Activated CD8-positive, alpha-beta memory T cell treated with anti-CD3 and anti-CD28 coated beads for 36 hours (primary cell): ENCODE data around the gene BICD2. TPM values are rescaled to one million over a fixed set of nuclear protein-coding genes. Genes with fewer than 3 reads are reported as not detected.
"Not testable (repeated sequence)": the region's sequence is repeated elsewhere in the genome, so short reads cannot be mapped to it uniquely, and the experiment has no call there.

Experiments
- CTCF ChIA-PET: fragments of 350-600 bp; sonication (Branson Sonifier 250); formaldehyde crosslinking; loops from one replicate; lab custom pipeline; 2021; ENCODE audit warnings: antibody characterized with exemption; lab: Charles Lee
- POLR2A ChIA-PET: fragments of 350-600 bp; sonication (Branson Sonifier 250); formaldehyde crosslinking; loops from one replicate; lab custom pipeline; 2021; ENCODE audit warnings: antibody characterized with exemption; lab: Charles Lee
- total RNA-seq, 2 experiments: library from RNA; stranded (reverse); gene quantifications; one replicate each; pipeline ENCODE4 v1.2.3, GENCODE V29; 2021

BICD2 gene
- total RNA-seq, result 10 to 100 TPM; 25.4 to 25.7 TPM

GRCh38 chr9:92764381-92764987 is at the start of gene BICD2:
Gene BICD2, minus strand, starts transcription at chr9:92764833. Its CDS starts 89 bp downstream, at chr9:92764744.
- CTCF ChIA-PET, result interaction anchor here (0.7 to 1.6 kb wide), 6 partner anchors 27 to 208 kb away, joined by 3 to 5 read pairs (median 3); no protein-coding TSS in a partner anchor
- POLR2A ChIA-PET, result interaction anchor here (1.1 to 1.4 kb wide), 2 partner anchors 94 to 100 kb away, joined by 3 to 5 read pairs; partner anchors contain the start of gene IPPK

GRCh38 chr9:92809629-92810326 is 45.1 kb upstream of the BICD2 start:
- POLR2A ChIA-PET, result not testable (repeated sequence)
- CTCF ChIA-PET, result interaction anchor here (1.0 to 1.1 kb wide), 2 partner anchors 287 to 671 kb away, joined by 3 read pairs; no protein-coding TSS in a partner anchor

GRCh38 chr9:92808726-92809451 is 44.3 kb upstream of the BICD2 start:
- ChIA-PET CTCF (interaction anchor here (1.0 to 1.1 kb wide), 2 partner anchors 288 to 671 kb away, joined by 3 read pairs; no protein-coding TSS in a partner anchor), POLR2A (no interaction called here)

- POLR2A ChIA-PET, result no interaction called here
- CTCF ChIA-PET, result no interaction called here
Observed at GRCh38 chr9:92807757-92808725, 43.4 kb upstream of the BICD2 start.

- POLR2A ChIA-PET, result no interaction called here
- CTCF ChIA-PET, result no interaction called here
Observed at GRCh38 chr9:92807031-92807756, 42.6 kb upstream of the BICD2 start.

GRCh38 chr9:92804727-92805126 is 40.1 kb upstream of the BICD2 start:
- CTCF ChIA-PET, result no interaction called here

GRCh38 chr9:92798358-92798757 is 33.7 kb upstream of the BICD2 start:
- ChIA-PET CTCF (interaction anchor here (1.0 kb wide), 1 partner anchor 82 kb away, joined by 3 read pairs; no protein-coding TSS in a partner anchor), POLR2A (no interaction called here)

More at GRCh38 chr9:92804727-92805126, 40.1 kb upstream of the BICD2 start:
- POLR2A ChIA-PET, result no interaction called here

- CTCF ChIA-PET, POLR2A ChIA-PET: not testable (repeated sequence)
Observed at GRCh38 chr9:92796337-92796804, 31.7 kb upstream of the BICD2 start.

- ChIA-PET CTCF (interaction anchor here (1.1 kb wide), 1 partner anchor 11 kb away, joined by 5 read pairs; no protein-coding TSS in a partner anchor), POLR2A (no interaction called here)
Observed at GRCh38 chr9:92795598-92796336, 31.1 kb upstream of the BICD2 start.

- CTCF ChIA-PET, result interaction anchor here (1.1 to 2.5 kb wide), 3 partner anchors 11 to 77 kb away, joined by 3 to 6 read pairs (median 5); no protein-coding TSS in a partner anchor
- POLR2A ChIA-PET, result no interaction called here
Observed at GRCh38 chr9:92795000-92795399, 30.4 kb upstream of the BICD2 start.

- CTCF ChIA-PET, result interaction anchor here (1.1 to 2.5 kb wide), 3 partner anchors 10 to 77 kb away, joined by 3 to 6 read pairs (median 5); no protein-coding TSS in a partner anchor
- POLR2A ChIA-PET, result no interaction called here
Observed at GRCh38 chr9:92794426-92794825, 29.8 kb upstream of the BICD2 start.

- ChIA-PET CTCF (interaction anchor here (0.6 to 2.7 kb wide), 13 partner anchors 8 to 246 kb away, joined by 3 to 17 read pairs (median 3); partner anchors contain the start of gene BICD2), POLR2A (interaction anchor here (1.1 kb wide), 1 partner anchor 121 kb away, joined by 4 read pairs; the partner anchor contains the start of gene IPPK)
Observed at GRCh38 chr9:92790542-92791527, 26.2 kb upstream of the BICD2 start.

- POLR2A ChIA-PET, result no interaction called here
- CTCF ChIA-PET, result interaction anchor here (0.7 to 1.4 kb wide), 3 partner anchors 68 to 238 kb away, joined by 3 to 5 read pairs (median 5); no protein-coding TSS in a partner anchor
Observed at GRCh38 chr9:92786298-92786697, 21.7 kb upstream of the BICD2 start.

GRCh38 chr9:92781899-92782298 is 17.3 kb upstream of the BICD2 start:
- CTCF ChIA-PET, result no interaction called here
- POLR2A ChIA-PET, result no interaction called here

GRCh38 chr9:92780206-92780605 is 15.6 kb upstream of the BICD2 start:
- CTCF ChIA-PET, result no interaction called here
- POLR2A ChIA-PET, result no interaction called here
